Breast epithelium (tissue), 3 donors: ENCODE measurements around the gene TCERG1L.

Experiments used
- CTCF ChIP-seq, 3 donors: fragments of 450-650 bp; IDR thresholded peaks; one replicate each; pipeline ENCODE4 v1.5.1; 2016 to 2017; ENCODE audit warnings: antibody characterized with exemption in 3 of 3, mild to moderate bottlenecking in 3 of 3, moderate library complexity in 3 of 3
- POLR2AphosphoS5 ChIP-seq, 3 donors: sonication (generic); formaldehyde crosslinking; IDR thresholded peaks; one replicate each; pipeline ENCODE4 v1.6.1; 2017; ENCODE audit warnings: antibody characterized with exemption in 3 of 3

GRCh38 chr10:131080571-131080970 lies 230.9 kb downstream of the TCERG1L start:
- TF ChIP-seq CTCF (IDR thresholded peaks at IDR 0.05) (no peak), POLR2AphosphoS5 (IDR thresholded peaks at IDR 0.05) (no peak)
